ENCODE measurements around the gene TOP3B.

- TF ChIP-seq, protein P1, sequence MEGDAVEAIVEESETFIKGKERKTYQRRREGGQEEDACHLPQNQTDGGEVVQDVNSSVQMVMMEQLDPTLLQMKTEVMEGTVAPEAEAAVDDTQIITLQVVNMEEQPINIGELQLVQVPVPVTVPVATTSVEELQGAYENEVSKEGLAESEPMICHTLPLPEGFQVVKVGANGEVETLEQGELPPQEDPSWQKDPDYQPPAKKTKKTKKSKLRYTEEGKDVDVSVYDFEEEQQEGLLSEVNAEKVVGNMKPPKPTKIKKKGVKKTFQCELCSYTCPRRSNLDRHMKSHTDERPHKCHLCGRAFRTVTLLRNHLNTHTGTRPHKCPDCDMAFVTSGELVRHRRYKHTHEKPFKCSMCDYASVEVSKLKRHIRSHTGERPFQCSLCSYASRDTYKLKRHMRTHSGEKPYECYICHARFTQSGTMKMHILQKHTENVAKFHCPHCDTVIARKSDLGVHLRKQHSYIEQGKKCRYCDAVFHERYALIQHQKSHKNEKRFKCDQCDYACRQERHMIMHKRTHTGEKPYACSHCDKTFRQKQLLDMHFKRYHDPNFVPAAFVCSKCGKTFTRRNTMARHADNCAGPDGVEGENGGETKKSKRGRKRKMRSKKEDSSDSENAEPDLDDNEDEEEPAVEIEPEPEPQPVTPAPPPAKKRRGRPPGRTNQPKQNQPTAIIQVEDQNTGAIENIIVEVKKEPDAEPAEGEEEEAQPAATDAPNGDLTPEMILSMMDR (IDR thresholded peaks at IDR 0.05; ENCODE audit: insufficient read depth, low read length, poor library complexity, severe bottlenecking): no peak
- TF ChIP-seq EZH2phosphoT487 (conservative IDR thresholded peaks at IDR 0.05; ENCODE audit: low read length): no peak
Observed at GRCh38 chr22:21915624-21916308, 66.8 kb downstream of the TOP3B start.

Measured in SU-DHL-6 (cell line).